ENCODE results near the gene TTLL9. TPM values are rescaled to one million over a fixed set of nuclear protein-coding genes. Genes with fewer than 3 reads are reported as not detected.

TTLL9 gene
- polyA plus RNA-seq, 1 donor, result 1.0 TPM

- Histone ChIP-seq H3K27ac (ENCODE audit: low read length) (no peak overlapping the region), H3K4me1 (ENCODE audit: control insufficient read depth, insufficient read depth, low read length) (no peaks in the 10 kb centered on the region), H3K27me3 (ENCODE audit: control insufficient read depth, insufficient read depth, low read length) (peaks cover 6% of the 10 kb centered on the region), H3K9me3 (ENCODE audit: control insufficient read depth, low read depth, low read length) (no peaks in the 10 kb centered on the region), H3K4me3 (ENCODE audit: low read length) (no peak overlapping the region), H3K36me3 (ENCODE audit: control insufficient read depth, insufficient read depth, low read length) (no peaks in the 10 kb centered on the region)
- DNase-seq, result no peak
- WGBS (ENCODE audit: insufficient coverage, low lambda C conversion rate), result 0% methylated on average over 1 of the region's 6 CpGs
Observed at GRCh38 chr20:31979713-31980426, 109.4 kb downstream of the TTLL9 start.

- H3K36me3 ChIP-seq (ENCODE audit: control insufficient read depth, insufficient read depth, low read length), result no peaks in the 10 kb centered on the region
- H3K4me3 ChIP-seq (ENCODE audit: low read length), result no peak overlapping the region
- no peaks in the 10 kb centered on the region for H3K27me3 ChIP-seq (ENCODE audit: control insufficient read depth, insufficient read depth, low read length)
- no peaks in the 10 kb centered on the region for H3K9me3 ChIP-seq (ENCODE audit: control insufficient read depth, low read depth, low read length)
- no peak for DNase-seq
- WGBS (ENCODE audit: insufficient coverage, low lambda C conversion rate), result 83% methylated on average over 2 of the region's 2 CpGs
- no peak overlapping the region for H3K27ac ChIP-seq (ENCODE audit: low read length)
- no peaks in the 10 kb centered on the region for H3K4me1 ChIP-seq (ENCODE audit: control insufficient read depth, insufficient read depth, low read length)
Observed at GRCh38 chr20:31981784-31982183, 111.3 kb downstream of the TTLL9 start.

- no peak overlapping the region for H3K4me3 ChIP-seq (ENCODE audit: low read length)
- no peaks in the 10 kb centered on the region for H3K4me1 ChIP-seq (ENCODE audit: control insufficient read depth, insufficient read depth, low read length)
- no peaks in the 10 kb centered on the region for H3K9me3 ChIP-seq (ENCODE audit: control insufficient read depth, low read depth, low read length)
- no peak overlapping the region for H3K27ac ChIP-seq (ENCODE audit: low read length)
- DNase-seq, result no peak
- no CpG with 5 or more reads among the region's 6 CpGs for WGBS (ENCODE audit: insufficient coverage, low lambda C conversion rate)
- H3K27me3 ChIP-seq (ENCODE audit: control insufficient read depth, insufficient read depth, low read length), result no peaks in the 10 kb centered on the region
- H3K36me3 ChIP-seq (ENCODE audit: control insufficient read depth, insufficient read depth, low read length), result no peaks in the 10 kb centered on the region
Observed at GRCh38 chr20:31984981-31985471, 114.6 kb downstream of the TTLL9 start.

GRCh38 chr20:31987744-31988143 lies 117.3 kb downstream of the TTLL9 start:
- DNase-seq, result no peak
- H3K9me3 ChIP-seq (ENCODE audit: control insufficient read depth, low read depth, low read length), result no peaks in the 10 kb centered on the region
- no peaks in the 10 kb centered on the region for H3K4me1 ChIP-seq (ENCODE audit: control insufficient read depth, insufficient read depth, low read length)
- no peak overlapping the region for H3K27ac ChIP-seq (ENCODE audit: low read length)
- peaks cover 4% of the 10 kb centered on the region for H3K27me3 ChIP-seq (ENCODE audit: control insufficient read depth, insufficient read depth, low read length)
- no peaks in the 10 kb centered on the region for H3K36me3 ChIP-seq (ENCODE audit: control insufficient read depth, insufficient read depth, low read length)
- WGBS (ENCODE audit: insufficient coverage, low lambda C conversion rate), result no CpG with 5 or more reads among the region's 1 CpG
- H3K4me3 ChIP-seq (ENCODE audit: low read length), result no peak overlapping the region

- no peak for DNase-seq
- Histone ChIP-seq H3K27ac (ENCODE audit: low read length) (no peak overlapping the region), H3K4me1 (ENCODE audit: control insufficient read depth, insufficient read depth, low read length) (no peaks in the 10 kb centered on the region), H3K27me3 (ENCODE audit: control insufficient read depth, insufficient read depth, low read length) (peaks cover 12% of the 10 kb centered on the region), H3K9me3 (ENCODE audit: control insufficient read depth, low read depth, low read length) (no peaks in the 10 kb centered on the region), H3K4me3 (ENCODE audit: low read length) (no peak overlapping the region), H3K36me3 (ENCODE audit: control insufficient read depth, insufficient read depth, low read length) (no peaks in the 10 kb centered on the region)
- WGBS (ENCODE audit: insufficient coverage, low lambda C conversion rate), result no CpG with 5 or more reads among the region's 5 CpGs
Observed at GRCh38 chr20:31988430-31989015, 118.1 kb downstream of the TTLL9 start.

- DNase-seq, result no peak
- no peaks in the 10 kb centered on the region for H3K4me1 ChIP-seq (ENCODE audit: control insufficient read depth, insufficient read depth, low read length)
- H3K27ac ChIP-seq (ENCODE audit: low read length), result no peak overlapping the region
- 90% methylated on average over 4 of the region's 8 CpGs for WGBS (ENCODE audit: insufficient coverage, low lambda C conversion rate)
- H3K36me3 ChIP-seq (ENCODE audit: control insufficient read depth, insufficient read depth, low read length), result no peaks in the 10 kb centered on the region
- peaks cover 18% of the 10 kb centered on the region for H3K27me3 ChIP-seq (ENCODE audit: control insufficient read depth, insufficient read depth, low read length)
- no peaks in the 10 kb centered on the region for H3K9me3 ChIP-seq (ENCODE audit: control insufficient read depth, low read depth, low read length)
- H3K4me3 ChIP-seq (ENCODE audit: low read length), result no peak overlapping the region
Observed at GRCh38 chr20:31989030-31989645, 118.7 kb downstream of the TTLL9 start.

GRCh38 chr20:31990641-31991338 lies 120.4 kb downstream of the TTLL9 start:
- H3K27me3 ChIP-seq (ENCODE audit: control insufficient read depth, insufficient read depth, low read length), result peaks cover 34% of the 10 kb centered on the region
- no peak for DNase-seq
- no peaks in the 10 kb centered on the region for H3K4me1 ChIP-seq (ENCODE audit: control insufficient read depth, insufficient read depth, low read length)
- no peak overlapping the region for H3K27ac ChIP-seq (ENCODE audit: low read length)
- no peaks in the 10 kb centered on the region for H3K36me3 ChIP-seq (ENCODE audit: control insufficient read depth, insufficient read depth, low read length)
- no peak overlapping the region for H3K4me3 ChIP-seq (ENCODE audit: low read length)
- no peaks in the 10 kb centered on the region for H3K9me3 ChIP-seq (ENCODE audit: control insufficient read depth, low read depth, low read length)
- WGBS (ENCODE audit: insufficient coverage, low lambda C conversion rate), result 100% methylated on average over 1 of the region's 6 CpGs

GRCh38 chr20:31991339-31991705 lies 120.9 kb downstream of the TTLL9 start:
- no peak for DNase-seq
- no peaks in the 10 kb centered on the region for H3K36me3 ChIP-seq (ENCODE audit: control insufficient read depth, insufficient read depth, low read length)
- WGBS (ENCODE audit: insufficient coverage, low lambda C conversion rate), result no CpG with 5 or more reads among the region's 1 CpG
- H3K27me3 ChIP-seq (ENCODE audit: control insufficient read depth, insufficient read depth, low read length), result peaks cover 37% of the 10 kb centered on the region
- H3K9me3 ChIP-seq (ENCODE audit: control insufficient read depth, low read depth, low read length), result no peaks in the 10 kb centered on the region
- no peak overlapping the region for H3K27ac ChIP-seq (ENCODE audit: low read length)
- H3K4me3 ChIP-seq (ENCODE audit: low read length), result no peak overlapping the region
- no peaks in the 10 kb centered on the region for H3K4me1 ChIP-seq (ENCODE audit: control insufficient read depth, insufficient read depth, low read length)

GRCh38 chr20:31992086-31992485 lies 121.7 kb downstream of the TTLL9 start:
- H3K4me3 ChIP-seq (ENCODE audit: low read length), result no peak overlapping the region
- H3K27me3 ChIP-seq (ENCODE audit: control insufficient read depth, insufficient read depth, low read length), result peaks cover 41% of the 10 kb centered on the region
- 89% methylated on average over 1 of the region's 2 CpGs for WGBS (ENCODE audit: insufficient coverage, low lambda C conversion rate)
- no peak for DNase-seq
- no peaks in the 10 kb centered on the region for H3K4me1 ChIP-seq (ENCODE audit: control insufficient read depth, insufficient read depth, low read length)
- H3K36me3 ChIP-seq (ENCODE audit: control insufficient read depth, insufficient read depth, low read length), result no peaks in the 10 kb centered on the region
- no peak overlapping the region for H3K27ac ChIP-seq (ENCODE audit: low read length)
- no peaks in the 10 kb centered on the region for H3K9me3 ChIP-seq (ENCODE audit: control insufficient read depth, low read depth, low read length)

Measured in large intestine (tissue), 3 donors.